Measurements from ENCODE around the gene AGAP1. TPM values are rescaled to one million over a fixed set of nuclear protein-coding genes. Genes with fewer than 3 reads are reported as not detected.
A peak's percentile ranks its signal among the peaks of the same experiment; 100 is the strongest.
"Not testable (repeated sequence)": the region's sequence is repeated elsewhere in the genome, so short reads cannot be mapped to it uniquely, and the experiment has no call there.

AGAP1 gene
- polyA plus RNA-seq, 10 donors: 24.0 to 34.1 (median 27.4) TPM

DNA sequence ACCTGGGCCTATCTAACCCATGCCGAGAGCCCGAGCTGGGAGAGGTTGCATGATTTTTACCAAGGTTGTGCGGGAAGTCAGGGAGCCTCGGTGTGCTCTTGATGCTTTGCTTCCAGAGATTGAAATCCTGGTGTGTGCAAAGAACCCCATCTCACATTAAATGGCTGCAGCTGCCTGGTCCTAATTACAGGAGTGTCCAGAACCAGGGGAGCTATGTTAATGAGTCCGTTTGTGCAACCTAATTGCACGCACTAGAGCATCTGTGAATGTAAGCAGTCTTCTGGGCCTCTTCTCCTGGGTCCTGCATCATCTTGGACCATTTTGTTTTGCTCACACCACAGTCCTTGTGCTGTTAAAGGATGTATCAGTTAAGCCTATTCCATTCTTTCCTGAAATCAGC is 263.8 kb downstream of the AGAP1 start:
- DNase-seq: no peak

DNA sequence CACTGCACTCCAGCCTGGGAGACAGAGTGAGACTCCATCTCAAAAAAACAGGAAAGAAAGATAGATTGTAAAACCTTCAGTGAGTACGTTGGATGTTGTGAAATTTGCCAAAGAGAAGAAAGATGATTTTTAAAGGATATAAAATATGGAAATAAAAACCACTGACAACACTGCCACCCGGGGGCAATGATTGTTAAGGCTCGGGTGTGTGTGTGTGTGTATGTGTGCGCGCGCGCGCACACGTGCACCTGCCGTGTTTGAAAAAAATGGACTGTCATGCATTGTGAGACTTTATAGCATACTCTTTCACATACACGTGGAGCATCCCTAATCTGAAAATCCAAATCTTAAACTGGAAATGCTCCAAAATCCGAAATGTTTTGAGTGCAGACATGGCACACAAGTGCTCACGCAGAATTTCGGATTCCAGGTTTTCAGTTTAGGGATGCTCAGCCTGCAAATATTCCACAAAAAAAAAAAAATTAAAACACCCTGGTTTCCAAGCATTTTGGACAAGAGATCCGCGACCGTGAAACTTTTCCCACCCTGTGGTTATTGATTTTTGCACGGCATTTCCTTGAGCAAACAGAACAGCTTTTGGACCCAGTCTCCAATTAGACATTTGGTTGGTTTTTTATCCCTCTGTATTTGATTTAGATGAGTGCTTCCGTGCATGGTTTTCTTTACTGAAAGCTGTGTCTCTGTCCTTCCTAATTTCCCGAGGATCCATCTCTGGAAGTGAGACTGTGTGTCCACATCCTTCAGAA is 269.2 kb downstream of the AGAP1 start:
- DNase-seq: no peak

GRCh38 chr2:235763816-235764215 is 270.0 kb downstream of the AGAP1 start:
- DNase-seq: no peak

DNA sequence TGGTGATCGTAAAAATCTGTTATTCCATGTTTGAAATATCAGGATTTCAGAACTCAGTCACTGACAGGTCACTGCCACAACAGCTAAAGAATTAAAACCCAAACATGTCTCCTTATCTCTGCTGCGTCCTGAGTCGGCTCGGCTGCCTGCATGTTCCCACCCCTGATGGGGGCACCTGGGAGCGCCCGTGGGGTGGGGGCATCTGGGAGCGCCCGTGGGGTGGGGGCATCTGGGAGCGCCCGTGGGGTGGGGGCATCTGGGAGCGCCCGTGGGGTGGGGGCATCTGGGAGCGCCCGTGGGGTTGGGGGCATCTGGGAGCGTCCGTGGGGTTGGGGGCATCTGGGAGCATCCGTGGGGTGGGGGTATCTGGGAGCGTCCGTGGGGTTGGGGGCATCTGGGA is 270.6 kb downstream of the AGAP1 start:
- not testable (repeated sequence) for DNase-seq

DNA sequence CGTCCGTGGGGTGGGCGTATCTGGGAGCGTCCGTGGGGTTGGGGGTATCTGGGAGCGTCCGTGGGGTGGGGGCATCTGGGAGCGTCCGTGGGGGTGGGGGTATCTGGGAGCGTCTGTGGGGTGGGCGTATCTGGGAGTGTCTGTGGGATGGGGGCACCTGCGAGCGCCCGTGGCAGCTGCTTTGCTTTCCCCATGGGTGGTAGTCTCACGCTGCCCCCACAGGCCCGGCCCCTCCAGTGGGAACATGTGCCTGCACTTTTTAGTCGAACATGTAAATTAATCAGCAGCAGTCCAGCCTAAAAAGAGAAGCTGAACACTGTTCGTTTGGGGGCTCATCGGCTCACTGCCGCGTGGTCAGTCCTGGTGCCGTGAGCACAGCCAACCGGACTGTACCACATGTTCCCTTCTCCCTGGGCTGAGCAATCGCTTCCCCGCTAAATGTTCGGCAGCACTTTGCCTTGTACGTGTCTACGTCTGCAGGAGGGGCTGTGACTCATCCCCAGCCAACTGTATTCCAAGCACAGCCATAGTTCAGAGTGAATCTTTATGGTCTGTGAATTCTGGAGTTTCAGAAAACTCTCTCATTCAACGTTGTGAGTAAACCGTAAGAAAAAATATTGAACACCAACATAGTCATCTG is 271.5 kb downstream of the AGAP1 start:
- DNase-seq: no peak

- DNase-seq: peak; percentile 78 to 89 (median 87)
Measured at GRCh38 chr2:235766278-235766677, 272.4 kb downstream of the AGAP1 start.

- DNase-seq: no peak
Measured at GRCh38 chr2:235768606-235769005, 274.8 kb downstream of the AGAP1 start.

GRCh38 chr2:235769046-235769445 is 275.2 kb downstream of the AGAP1 start:
- DNase-seq: no peak

DNA sequence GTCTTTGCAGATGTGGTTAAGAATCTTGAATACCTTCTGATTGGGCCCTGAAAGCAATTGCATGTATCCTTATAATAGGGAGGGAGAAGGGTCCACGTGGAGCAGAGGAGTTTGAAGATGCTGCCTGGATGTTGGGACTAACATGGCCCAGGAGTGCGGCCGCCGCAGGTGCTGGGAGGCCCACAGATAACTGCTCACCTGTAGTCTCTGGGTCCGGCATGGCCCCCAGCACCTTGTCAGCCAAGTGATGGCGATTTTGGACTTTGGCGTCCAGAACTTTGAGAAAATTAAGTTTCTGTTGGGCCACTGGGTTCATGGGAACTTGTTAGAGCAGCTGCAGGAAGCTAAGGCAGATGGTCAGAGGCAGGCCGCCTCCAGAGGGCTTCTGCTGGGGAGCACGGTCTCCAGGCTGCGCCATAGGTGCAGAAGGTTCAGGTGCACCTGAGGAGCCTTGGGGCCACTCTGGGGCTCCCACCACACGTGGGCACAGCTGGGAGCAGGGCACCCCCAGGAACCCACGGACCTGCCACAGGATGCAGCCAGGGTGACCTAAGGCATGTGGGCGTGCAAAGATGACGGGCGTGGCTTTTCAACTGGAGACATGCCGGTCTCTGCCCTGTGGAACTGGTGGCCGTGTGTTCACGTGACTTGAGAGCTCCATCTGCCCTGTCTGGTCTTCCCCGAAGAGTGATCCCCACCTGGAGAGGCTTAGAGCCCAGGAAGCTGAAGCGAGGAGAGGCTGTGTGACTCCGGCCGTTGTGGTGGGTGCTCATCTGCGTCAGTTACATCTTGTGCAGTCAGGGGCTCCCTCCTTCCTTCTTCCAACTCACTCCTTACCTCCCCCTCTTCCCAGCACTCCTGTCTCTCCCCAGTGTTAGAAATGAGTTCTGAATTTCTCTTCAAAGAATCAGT is 277.3 kb downstream of the AGAP1 start:
- no peak for DNase-seq

- no peak for DNase-seq
Measured at GRCh38 chr2:235773188-235773928, 279.5 kb downstream of the AGAP1 start.

DNA sequence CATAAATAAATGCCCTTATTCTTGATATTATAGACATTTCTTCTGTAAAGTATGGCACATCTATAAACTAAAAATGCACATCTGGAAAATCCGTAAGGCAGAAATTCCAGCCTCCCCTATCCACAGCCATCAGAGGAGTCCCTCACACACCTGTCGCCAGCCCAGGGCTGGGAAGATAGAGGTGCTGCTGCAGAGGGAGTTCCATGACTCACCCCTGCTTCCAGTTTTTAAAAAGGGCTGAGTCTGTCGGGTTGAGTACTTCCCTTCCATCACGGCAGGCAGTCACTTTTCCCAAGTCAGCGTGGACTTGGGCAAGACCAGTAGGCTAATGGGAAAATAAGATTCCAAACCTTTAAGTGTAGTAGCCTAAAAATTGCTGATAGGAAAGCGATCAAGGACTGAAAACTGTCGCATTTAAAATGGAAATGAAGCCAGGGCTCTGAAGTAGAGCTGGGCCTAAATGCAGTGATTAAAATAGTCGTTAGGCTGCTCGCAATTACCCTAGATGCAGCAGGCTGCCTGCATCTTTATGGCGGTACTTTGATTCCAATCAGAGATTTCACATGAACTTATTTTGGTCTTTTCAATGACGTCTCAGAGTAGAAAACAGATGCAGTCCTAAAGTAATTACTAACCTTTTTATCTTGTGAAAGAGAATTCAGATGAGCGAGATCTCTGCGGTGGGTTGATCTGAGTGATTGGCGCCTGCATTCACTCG is 280.5 kb downstream of the AGAP1 start:
- DNase-seq: no peak

DNA sequence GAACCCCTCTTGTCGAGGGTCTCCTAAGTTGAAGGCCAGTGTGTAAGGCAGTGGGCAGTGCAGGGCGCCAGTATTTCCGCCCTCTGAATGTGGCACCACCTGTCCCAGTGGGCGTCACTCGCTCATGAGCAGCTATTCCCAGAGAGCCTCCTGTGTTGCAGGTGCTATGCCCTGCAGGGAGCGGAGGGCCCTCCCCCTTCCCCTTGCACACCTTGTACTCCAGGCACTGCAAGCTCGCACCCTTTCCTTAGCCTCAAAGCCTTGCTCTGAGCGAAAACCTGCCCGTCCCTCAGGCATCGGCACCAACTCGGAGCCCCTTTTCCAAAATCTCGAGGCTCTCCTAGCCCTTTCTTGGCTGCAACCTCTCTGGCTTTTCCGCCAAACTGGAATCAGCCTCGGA is 282.7 kb downstream of the AGAP1 start:
- no peak for DNase-seq

- DNase-seq: peak; percentile 36 to 71 (median 51)
Measured at GRCh38 chr2:235779444-235779896, 285.6 kb downstream of the AGAP1 start.

DNA sequence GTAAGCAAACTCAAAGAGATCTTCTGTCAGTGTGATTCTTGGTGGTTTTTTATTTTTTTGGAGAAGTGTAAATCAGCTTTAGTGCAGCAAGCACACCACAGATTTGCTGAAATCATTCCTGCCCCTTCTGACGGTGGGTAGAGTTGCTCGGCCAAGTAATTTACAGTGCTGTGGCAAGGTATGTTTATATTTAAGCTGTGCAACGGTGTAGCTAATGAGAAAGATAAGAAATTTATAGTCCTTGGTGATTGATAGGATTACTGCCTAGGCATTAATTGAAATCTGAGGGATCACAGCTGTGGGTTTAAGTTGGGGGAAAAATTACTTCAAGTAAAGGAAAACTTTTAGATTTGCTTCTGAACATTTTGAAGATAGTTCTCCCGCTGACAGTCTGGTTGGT is 286.6 kb downstream of the AGAP1 start:
- no peak for DNase-seq

GRCh38 chr2:235781775-235782174 is 287.9 kb downstream of the AGAP1 start:
- no peak for DNase-seq

- DNase-seq: no peak
Measured at GRCh38 chr2:235784788-235785187, 290.9 kb downstream of the AGAP1 start.

DNA sequence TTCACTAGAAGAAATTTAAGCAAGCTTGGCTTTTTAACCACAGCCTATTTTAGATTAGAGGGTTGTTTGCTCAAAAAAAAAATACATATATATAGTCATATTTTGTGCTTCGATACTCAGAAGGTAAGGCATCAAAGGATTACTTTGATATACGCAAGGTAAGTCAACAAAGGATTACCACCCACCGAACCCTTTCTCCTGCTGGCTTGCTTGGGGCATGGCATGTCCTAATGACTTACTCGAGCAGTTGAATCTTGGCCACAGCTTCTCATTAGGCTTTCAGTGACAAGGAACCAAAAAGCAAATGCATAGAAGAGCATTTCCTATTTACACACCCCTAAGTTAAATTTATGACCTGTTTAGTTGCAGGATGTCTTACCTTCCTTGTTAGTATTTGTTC is 295.7 kb downstream of the AGAP1 start:
- DNase-seq: no peak

GRCh38 chr2:235793163-235793752 is 299.4 kb downstream of the AGAP1 start:
- no peak for DNase-seq

DNA sequence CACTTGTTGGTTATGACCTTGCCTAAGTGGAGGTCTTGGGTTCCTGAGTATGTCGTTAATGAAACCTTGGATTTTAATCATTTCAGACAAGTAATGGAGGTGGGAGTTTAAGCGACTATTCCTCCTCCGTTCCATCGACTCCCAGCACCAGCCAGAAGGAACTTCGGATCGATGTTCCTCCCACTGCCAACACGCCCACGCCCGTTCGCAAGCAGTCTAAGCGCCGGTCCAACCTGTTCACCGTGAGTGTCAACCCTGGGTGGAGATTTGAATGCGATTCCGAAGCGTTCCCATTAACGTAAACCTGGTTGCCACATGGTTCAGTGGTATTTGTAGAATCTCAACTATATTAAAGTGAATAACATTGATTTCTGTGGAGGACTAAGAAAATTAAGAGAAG is 305.4 kb downstream of the AGAP1 start:
- no peak for DNase-seq

GRCh38 chr2:235802542-235802941 is 308.7 kb downstream of the AGAP1 start:
- DNase-seq: no peak

- no peak for DNase-seq
Measured at GRCh38 chr2:235803028-235803427, 309.2 kb downstream of the AGAP1 start.

Data from muscle of back (tissue), 11 donors.